H1 (cell line): ENCODE results near the gene ABCD1.

Experiments used
- CTCF ChIP-seq, 3 experiments: IDR thresholded peaks; 1 replicate in 2 of 3; 2 replicates in 1 of 3; pipeline versions ENCODE4 v1.5.1 to v1.6.1; 2011; ENCODE audit warnings: low read length in 3 of 3, mild to moderate bottlenecking in 3 of 3, inconsistent platforms in 2 of 3, low read depth in 1 of 3, moderate library complexity in 1 of 3; ENCODE audit not compliant: insufficient read depth in 1 of 3; ENCODE audit errors: control extremely low read depth in 1 of 3
- POLR2AphosphoS5 ChIP-seq: IDR thresholded peaks from 2 replicates; pipeline ENCODE4 v1.6.1; 2011; ENCODE audit warnings: low read depth, low read length
- ZNF274 ChIP-seq: IDR thresholded peaks from 2 replicates; pipeline ENCODE4 v1.7.0; 2012; ENCODE audit warnings: low read length, borderline replicate concordance; ENCODE audit errors: extremely low read depth

GRCh38 chrX:153776120-153776599 is 51.5 kb downstream of the ABCD1 start:
- TF ChIP-seq POLR2AphosphoS5 (no peak), ZNF274 (no peak), CTCF (IDR thresholded peaks at IDR 0.05; ENCODE audit: control extremely low read depth in 1 of 3, insufficient read depth in 1 of 3, low read depth in 1 of 3, low read length in 3 of 3) (no peak)
